GM12878 (cell line): ENCODE data around the gene UBE2Q2. TPM values are rescaled to one million over a fixed set of nuclear protein-coding genes. Genes with fewer than 3 reads are reported as not detected.

Experiments
- ATAC-seq: fragments of 200-7000 bp; cut with Tn5 transposase; 3 replicates; pipeline ENCODE4 v1.9.1; 2020; ENCODE audit warnings: mild to moderate bottlenecking, moderate library complexity
- BruUV-seq: library from RNA; stranded (reverse); fragments of 400-500 nt; replicated peaks from 2 replicates; lab custom pipeline; 2021; lab: Mats Ljungman, UMichigan
- CTCF ChIA-PET: fragments of 300-600 bp; sonication (Branson Sonifier 250); formaldehyde crosslinking; extraction: SDS; loops from one replicate; lab custom pipeline; 2021; ENCODE audit warnings: inconsistent platforms; lab: Yijun Ruan, JAX
- POLR2A ChIA-PET: fragments of 350-600 bp; formaldehyde crosslinking; extraction: SDS; loops from one replicate; lab custom pipeline; 2021; ENCODE audit warnings: inconsistent platforms; lab: Charles Lee
- RAD21 ChIA-PET: fragments of 300-600 bp; sonication (Branson Sonifier 250); formaldehyde crosslinking; loops from one replicate; lab custom pipeline; 2023; ENCODE audit warnings: antibody characterized with exemption; ENCODE audit not compliant: unreplicated experiment; lab: Charles Lee
- SMC1A ChIA-PET: fragments of 300-600 bp; sonication (Branson Sonifier 250); formaldehyde crosslinking; loops from one replicate; lab custom pipeline; 2023; ENCODE audit not compliant: unreplicated experiment, uncharacterized antibody; lab: Charles Lee
- DNase-seq: peaks from one replicate; pipeline ENCODE4 v3.0.0-alpha.2; 2011; ENCODE audit warnings: low read depth, low spot score
- FAIRE-seq: peaks from 3 replicates; lab custom pipeline; 2011; peaks lifted over from hg19 to GRCh38; lab: Jason Lieb, UNC
- H2AFZ ChIP-seq: 2 replicates; pipeline ENCODE4 v1.6.0; 2011; ENCODE audit warnings: low read depth, low read length, control low read depth; ENCODE audit not compliant: control insufficient read depth
- H3K27ac ChIP-seq: 2 replicates; pipeline ENCODE4 v1.5.1; 2011; ENCODE audit warnings: control low read depth; ENCODE audit not compliant: control insufficient read depth, insufficient read depth
- H3K27me3 ChIP-seq, 2 experiments: replicated peaks in 1 of 2; 2 replicates each; pipeline versions ENCODE4 v1.6.0 to v1.6.1; 2011; ENCODE audit warnings: low read length in 1 of 2; ENCODE audit not compliant: control insufficient read depth in 2 of 2, insufficient read depth in 2 of 2
- H3K36me3 ChIP-seq, 2 experiments: 2 replicates each; pipeline ENCODE4 v1.5.1; 2011; ENCODE audit warnings: low read length in 1 of 2; ENCODE audit not compliant: control insufficient read depth in 2 of 2, insufficient read depth in 2 of 2
- H3K4me1 ChIP-seq: 2 replicates; pipeline ENCODE4 v1.6.1; 2011; ENCODE audit warnings: mild to moderate bottlenecking, low read length, moderate library complexity, mixed read lengths; ENCODE audit not compliant: control insufficient read depth, insufficient read depth
- H3K4me2 ChIP-seq: 2 replicates; pipeline ENCODE4 v1.6.0; 2011; ENCODE audit warnings: control low read depth; ENCODE audit not compliant: control insufficient read depth, insufficient read depth
- H3K4me3 ChIP-seq: fragments of 200-600 bp; sonication (generic); 2 replicates; pipeline ENCODE4 v1.5.1; 2016
- H3K79me2 ChIP-seq: 2 replicates; pipeline ENCODE4 v1.6.0; 2011; ENCODE audit warnings: low read length; ENCODE audit not compliant: control insufficient read depth, insufficient read depth
- H3K9ac ChIP-seq: 2 replicates; pipeline ENCODE4 v1.8.0; 2011; ENCODE audit warnings: low read length, control low read depth, mixed read lengths; ENCODE audit not compliant: control insufficient read depth, insufficient read depth
- H3K9me3 ChIP-seq: replicated peaks from 3 replicates; pipeline ENCODE4 v1.5.1; 2011; ENCODE audit warnings: mild to moderate bottlenecking, low read length; ENCODE audit not compliant: control insufficient read depth, insufficient read depth
- H4K20me1 ChIP-seq: 2 replicates; pipeline ENCODE4 v1.6.0; 2011; ENCODE audit not compliant: control insufficient read depth, insufficient read depth
- MYC ChIP-seq: IDR thresholded peaks from 2 replicates; pipeline ENCODE4 v1.6.1; 2011; ENCODE audit warnings: mild to moderate bottlenecking, low read length, moderate library complexity, inconsistent platforms; ENCODE audit not compliant: insufficient read depth, insufficient replicate concordance, insufficient read length, severe bottlenecking
- POLR2A ChIP-seq: IDR thresholded peaks from 2 replicates; pipeline ENCODE4 v1.6.1; 2011; ENCODE audit warnings: low read depth, mild to moderate bottlenecking, low read length
- RELA ChIP-seq: fragments of 450-650 bp; IDR thresholded peaks from 2 replicates; pipeline ENCODE4 v1.8.0; 2014; ENCODE audit warnings: borderline replicate concordance; ENCODE audit not compliant: partially characterized antibody
- SIX5 ChIP-seq: IDR thresholded peaks from 2 replicates; pipeline ENCODE4 v1.6.1; 2011; ENCODE audit warnings: mild to moderate bottlenecking, low read depth, low read length, moderate library complexity; ENCODE audit not compliant: severe bottlenecking
- STAT3 ChIP-seq: IDR thresholded peaks from 2 replicates; pipeline ENCODE4 v1.6.1; 2011; ENCODE audit warnings: low read depth, low read length, improper control_type of control experiment
- YBX1 ChIP-seq: fragments of 450-650 bp; IDR thresholded peaks from 2 replicates; pipeline ENCODE4 v1.6.1; 2016; ENCODE audit warnings: antibody characterized with exemption
- WGBS: methylation state at CpG from one replicate; pipeline ENCODE4 v1.1.6; 2016; ENCODE audit warnings: low lambda C conversion rate; ENCODE audit not compliant: insufficient replicate concordance, insufficient coverage; ENCODE audit errors: missing lambda C conversion rate; 5-methylcytosine and 5-hydroxymethylcytosine counted together
- in situ Hi-C: fragments of 300-500 bp; cut with MboI; formaldehyde crosslinking; loops from 9 replicates; pipeline ENCODE4 v1.14.3; 2018; ENCODE audit warnings: mixed read lengths
- intact Hi-C: fragments of 100-400 bp; cut with micrococcal nuclease; formaldehyde crosslinking; loops from one replicate; pipeline ENCODE4 v1.14.2; 2022; ENCODE audit not compliant: unreplicated experiment
- polyA plus RNA-seq, 11 experiments: library from polyadenylated mRNA; depleted of rRNA in 4 of 11; unstranded in 6 of 11; stranded (reverse) in 5 of 11; fragments of >200 nt; fragmentation: Nextera tagmentation in 4 of 11; fragmentation: Illumina TruSeq in 1 of 11; extraction: Ambion mirVana in 4 of 11; extraction: Trizol in 1 of 11; gene quantifications; 1 replicate in 1 of 11; 2 replicates in 10 of 11; pipeline versions ENCODE4 v1.2.1 to v1.2.3, GENCODE V29; 2011 to 2016; ENCODE audit warnings: inconsistent platforms in 2 of 11, missing spikeins in 2 of 11, low read depth in 1 of 11
- total RNA-seq, 4 experiments: library from RNA; depleted of rRNA in 3 of 4; stranded (reverse); fragments of >200 nt in 3 of 4; fragmentation: Illumina TruSeq in 1 of 4; extraction: Trizol in 1 of 4; gene quantifications; 2 replicates each; pipeline versions ENCODE4 v1.2.1 to v1.2.3, GENCODE V29; 2013 to 2021
- TF ChIP-seq, protein P1 (sequence below): IDR thresholded peaks from 2 replicates; pipeline ENCODE4 v1.6.1; 2011; ENCODE audit warnings: low read depth, mild to moderate bottlenecking, low read length, moderate library complexity, borderline replicate concordance; ENCODE audit errors: extremely low read depth
- TF ChIP-seq, protein P2 (sequence below): fragments of 150-350 bp; IDR thresholded peaks from 2 replicates; pipeline ENCODE4 v1.6.1; 2014; ENCODE audit warnings: mild to moderate bottlenecking, low read depth, low read length

UBE2Q2 gene
- total and polyA plus RNA-seq, 10 of the 15 experiments (the other 5 are each of a cell fraction or from before 2014, with no cell fraction given): 11.1 to 31.9 (median 21.6) TPM

DNA sequence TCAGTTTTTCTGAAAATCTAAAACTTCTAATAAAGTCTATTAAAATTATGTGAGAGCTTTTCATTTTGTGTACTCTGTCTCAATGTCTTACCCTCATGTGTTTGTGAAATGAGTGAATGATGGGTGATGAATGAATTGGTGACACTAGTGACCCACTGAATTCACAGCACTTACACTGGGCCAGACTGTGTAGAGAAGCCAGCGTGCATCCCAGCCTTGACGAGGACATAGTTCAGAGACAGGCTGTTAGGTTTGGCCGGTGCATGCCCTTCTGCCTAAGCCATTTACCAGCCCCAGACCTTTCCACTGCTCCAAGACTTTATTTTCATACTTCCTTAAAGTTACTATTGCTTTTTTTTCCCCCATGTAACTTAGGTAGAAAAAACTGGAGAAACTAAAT, 99.2 kb downstream of the UBE2Q2 start:
- H3K36me3 ChIP-seq: peaks cover 1 to 5% of the 10 kb centered on the region in 2 experiments; a peak in 2 of 4 replicates
- no TSS peak for BruUV-seq
- ChIA-PET CTCF (no interaction called here), RAD21 (no interaction called here), POLR2A (interaction anchor here (1.0 kb wide), 1 partner anchor 14 kb away, joined by 5 read pairs; no protein-coding TSS in a partner anchor), SMC1A (no interaction called here)
- no peaks in the 10 kb centered on the region for H3K27me3 ChIP-seq
- WGBS: 96% methylated on average over 3 of the region's 3 CpGs
- no peaks in the 10 kb centered on the region for H3K79me2 ChIP-seq
- no peak overlapping the region for H3K27ac ChIP-seq
- intact Hi-C loops (no loop called here), in situ Hi-C loops (no loop called here)
- no peaks in the 10 kb centered on the region for H3K4me1 ChIP-seq
- no peak for DNase-seq
- no peak overlapping the region for H2AFZ ChIP-seq
- no peak overlapping the region for H3K4me3 ChIP-seq
- H4K20me1 ChIP-seq: no peaks in the 10 kb centered on the region
- no peak overlapping the region for H3K9ac ChIP-seq
- TF ChIP-seq, protein P1, sequence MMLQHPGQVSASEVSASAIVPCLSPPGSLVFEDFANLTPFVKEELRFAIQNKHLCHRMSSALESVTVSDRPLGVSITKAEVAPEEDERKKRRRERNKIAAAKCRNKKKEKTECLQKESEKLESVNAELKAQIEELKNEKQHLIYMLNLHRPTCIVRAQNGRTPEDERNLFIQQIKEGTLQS: no peak
- TF ChIP-seq RELA (no peak), MYC (no peak), YBX1 (no peak), STAT3 (no peak), SIX5 (no peak), POLR2A (0 out of 2 replicates have a peak, but pooled peaks have one; percentile 19)
- TF ChIP-seq, protein P2, sequence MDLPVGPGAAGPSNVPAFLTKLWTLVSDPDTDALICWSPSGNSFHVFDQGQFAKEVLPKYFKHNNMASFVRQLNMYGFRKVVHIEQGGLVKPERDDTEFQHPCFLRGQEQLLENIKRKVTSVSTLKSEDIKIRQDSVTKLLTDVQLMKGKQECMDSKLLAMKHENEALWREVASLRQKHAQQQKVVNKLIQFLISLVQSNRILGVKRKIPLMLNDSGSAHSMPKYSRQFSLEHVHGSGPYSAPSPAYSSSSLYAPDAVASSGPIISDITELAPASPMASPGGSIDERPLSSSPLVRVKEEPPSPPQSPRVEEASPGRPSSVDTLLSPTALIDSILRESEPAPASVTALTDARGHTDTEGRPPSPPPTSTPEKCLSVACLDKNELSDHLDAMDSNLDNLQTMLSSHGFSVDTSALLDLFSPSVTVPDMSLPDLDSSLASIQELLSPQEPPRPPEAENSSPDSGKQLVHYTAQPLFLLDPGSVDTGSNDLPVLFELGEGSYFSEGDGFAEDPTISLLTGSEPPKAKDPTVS: no peak
- no peaks in the 10 kb centered on the region for H3K9me3 ChIP-seq
- FAIRE-seq: no peak
- ATAC-seq: no peak
- H3K4me2 ChIP-seq: no peak overlapping the region
